Activated T-cell treated with anti-CD3 and anti-CD28 coated beads for 24 hours (primary cell): Measurements from ENCODE around the gene LIMS1.
"Not testable (repeated sequence)": the region's sequence is repeated elsewhere in the genome, so short reads cannot be mapped to it uniquely, and the experiment has no call there.

ENCODE experiments used
- DNase-seq: peaks from one replicate; pipeline ENCODE4 v3.0.0-alpha.2; 2020; ENCODE audit warnings: low read depth

LIMS1 gene

GRCh38 chr2:108587621-108588020 lies 53.4 kb downstream of the LIMS1 start:
- no peak for DNase-seq

- no peak for DNase-seq
Measured at GRCh38 chr2:108588070-108588668, 53.9 kb downstream of the LIMS1 start.

GRCh38 chr2:108589372-108589771 lies 55.1 kb downstream of the LIMS1 start:
- DNase-seq: no peak

- no peak for DNase-seq
Measured at GRCh38 chr2:108589781-108590180, 55.5 kb downstream of the LIMS1 start.

- DNase-seq: no peak
Measured at GRCh38 chr2:108591163-108591562, 56.9 kb downstream of the LIMS1 start.

- DNase-seq: no peak
Measured at GRCh38 chr2:108593547-108594098, 59.4 kb downstream of the LIMS1 start.

GRCh38 chr2:108594132-108594981 lies 60.1 kb downstream of the LIMS1 start:
- DNase-seq: no peak

GRCh38 chr2:108594982-108595464 lies 60.8 kb downstream of the LIMS1 start:
- no peak for DNase-seq

GRCh38 chr2:108595771-108596170 lies 61.5 kb downstream of the LIMS1 start:
- not testable (repeated sequence) for DNase-seq

- DNase-seq: not testable (repeated sequence)
Measured at GRCh38 chr2:108597105-108597744, 63.0 kb downstream of the LIMS1 start.

GRCh38 chr2:108601199-108601598 lies 66.9 kb downstream of the LIMS1 start:
- DNase-seq: not testable (repeated sequence)

GRCh38 chr2:108602422-108602821 lies 68.2 kb downstream of the LIMS1 start:
- DNase-seq: no peak

GRCh38 chr2:108604196-108604595 lies 69.9 kb downstream of the LIMS1 start:
- no peak for DNase-seq

GRCh38 chr2:108605947-108606346 lies 71.7 kb downstream of the LIMS1 start:
- DNase-seq: no peak

- no peak for DNase-seq
Measured at GRCh38 chr2:108607706-108608301, 73.5 kb downstream of the LIMS1 start.

GRCh38 chr2:108611021-108611420 lies 76.8 kb downstream of the LIMS1 start:
- no peak for DNase-seq

- DNase-seq: peak; percentile 45
Measured at GRCh38 chr2:108612153-108612513, 77.9 kb downstream of the LIMS1 start.

- DNase-seq: peak; percentile 47
Measured at GRCh38 chr2:108612514-108613183, 78.4 kb downstream of the LIMS1 start.

- no peak for DNase-seq
Measured at GRCh38 chr2:108613261-108614042, 79.2 kb downstream of the LIMS1 start.

- no peak for DNase-seq
Measured at GRCh38 chr2:108614043-108614545, 79.8 kb downstream of the LIMS1 start.

- no peak for DNase-seq
Measured at GRCh38 chr2:108614659-108615058, 80.4 kb downstream of the LIMS1 start.
